H9 (cell line): ENCODE results near the gene KRTAP5-4. TPM values are rescaled to one million over a fixed set of nuclear protein-coding genes. Genes with fewer than 3 reads are reported as not detected.

ENCODE experiments used
- DNase-seq: peaks from one replicate; pipeline ENCODE4 v3.0.0-alpha.2; 2017
- H2AFZ ChIP-seq: one replicate; pipeline ENCODE4 v1.6.1; 2013; ENCODE audit warnings: mild to moderate bottlenecking, low read length, control low read depth, moderate library complexity
- H2AK5ac ChIP-seq: 2 replicates; pipeline ENCODE4 v1.6.1; 2013; ENCODE audit warnings: low read length, control low read depth, mixed read lengths; ENCODE audit not compliant: insufficient read length
- H2BK120ac ChIP-seq: one replicate; pipeline ENCODE4 v1.6.1; 2013; ENCODE audit warnings: low read depth, mild to moderate bottlenecking, low read length, control low read depth, inconsistent platforms; ENCODE audit not compliant: poor library complexity, severe bottlenecking
- H2BK12ac ChIP-seq: 2 replicates; pipeline ENCODE4 v1.6.1; 2013; ENCODE audit warnings: low read length, control low read depth, mixed read lengths, low read depth; ENCODE audit not compliant: insufficient read length
- H2BK15ac ChIP-seq: 2 replicates; pipeline ENCODE4 v1.6.1; 2013; ENCODE audit warnings: low read depth, low read length, control low read depth
- H2BK20ac ChIP-seq: one replicate; pipeline ENCODE4 v1.6.1; 2013; ENCODE audit warnings: low read depth, mild to moderate bottlenecking, low read length, control low read depth, inconsistent platforms; ENCODE audit not compliant: poor library complexity, severe bottlenecking
- H2BK5ac ChIP-seq: 2 replicates; pipeline ENCODE4 v1.6.1; 2013; ENCODE audit warnings: low read length, control low read depth, mixed read lengths; ENCODE audit not compliant: insufficient read length
- H3K14ac ChIP-seq: 2 replicates; pipeline ENCODE4 v1.6.1; 2013; ENCODE audit warnings: low read length, control low read depth; ENCODE audit not compliant: insufficient read depth
- H3K18ac ChIP-seq: 2 replicates; pipeline ENCODE4 v1.6.1; 2013; ENCODE audit warnings: low read depth, mild to moderate bottlenecking, mixed read lengths, low read length, control low read depth; ENCODE audit not compliant: insufficient read length
- H3K23ac ChIP-seq: 2 replicates; pipeline ENCODE4 v1.6.1; 2013; ENCODE audit warnings: low read length, control low read depth, mixed read lengths, low read depth; ENCODE audit not compliant: insufficient read length
- H3K23me2 ChIP-seq: 2 replicates; pipeline ENCODE4 v1.6.1; 2013; ENCODE audit warnings: low read depth, mild to moderate bottlenecking, mixed read lengths, low read length, control low read depth; ENCODE audit not compliant: insufficient read length, poor library complexity, severe bottlenecking
- H3K27ac ChIP-seq: 2 replicates; pipeline ENCODE4 v1.5.1; 2013; ENCODE audit warnings: low read length, control low read depth, mixed read lengths, low read depth; ENCODE audit not compliant: insufficient read length
- H3K27me3 ChIP-seq: 2 replicates; pipeline ENCODE4 v1.6.1; 2013; ENCODE audit warnings: low read length, control low read depth, inconsistent platforms; ENCODE audit not compliant: insufficient read depth
- H3K4ac ChIP-seq: 2 replicates; pipeline ENCODE4 v1.6.1; 2013; ENCODE audit warnings: low read depth, mild to moderate bottlenecking, control low read depth, inconsistent platforms, low read length, moderate library complexity
- H3K4me1 ChIP-seq: 2 replicates; pipeline ENCODE4 v1.6.1; 2013; ENCODE audit warnings: low read length, control low read depth, inconsistent platforms; ENCODE audit not compliant: insufficient read depth
- H3K4me2 ChIP-seq: 2 replicates; pipeline ENCODE4 v1.6.1; 2013; ENCODE audit warnings: low read length, control low read depth, mixed read lengths; ENCODE audit not compliant: insufficient read length, insufficient read depth
- H3K56ac ChIP-seq: 2 replicates; pipeline ENCODE4 v1.6.1; 2013; ENCODE audit warnings: low read depth, mild to moderate bottlenecking, mixed read lengths, low read length, control low read depth; ENCODE audit not compliant: insufficient read length
- H3K79me1 ChIP-seq: 2 replicates; pipeline ENCODE4 v1.6.1; 2013; ENCODE audit warnings: low read depth, mild to moderate bottlenecking, moderate library complexity, low read length, control low read depth, inconsistent platforms; ENCODE audit not compliant: insufficient read depth, poor library complexity, severe bottlenecking
- H3K79me2 ChIP-seq: 2 replicates; pipeline ENCODE4 v1.6.1; 2013; ENCODE audit warnings: low read length, control low read depth, inconsistent platforms; ENCODE audit not compliant: insufficient read depth
- H3K9ac ChIP-seq: 2 replicates; pipeline ENCODE4 v1.6.1; 2013; ENCODE audit warnings: low read length, control low read depth, mixed read lengths; ENCODE audit not compliant: insufficient read length; ENCODE audit errors: extremely low read depth
- H3K9me3 ChIP-seq: one replicate; pipeline ENCODE4 v1.6.1; 2013; ENCODE audit warnings: low read depth, low read length, inconsistent platforms; ENCODE audit not compliant: control insufficient read depth
- H3T11ph ChIP-seq: one replicate; pipeline ENCODE4 v1.6.1; 2013; ENCODE audit warnings: mild to moderate bottlenecking, low read length, control low read depth, inconsistent platforms
- H4K20me1 ChIP-seq: one replicate; pipeline ENCODE4 v1.6.1; 2013; ENCODE audit not compliant: control insufficient read depth, insufficient read length, insufficient read depth
- H4K5ac ChIP-seq: 2 replicates; pipeline ENCODE4 v1.6.1; 2013; ENCODE audit warnings: low read depth, mild to moderate bottlenecking, mixed read lengths, low read length, control low read depth; ENCODE audit not compliant: insufficient read length
- H4K8ac ChIP-seq: replicated peaks from 2 replicates; pipeline ENCODE4 v1.6.1; 2013; ENCODE audit warnings: low read length, control low read depth, mixed read lengths, low read depth; ENCODE audit not compliant: insufficient read length
- H4K91ac ChIP-seq: 2 replicates; pipeline ENCODE4 v1.6.1; 2013; ENCODE audit warnings: low read depth, mild to moderate bottlenecking, moderate library complexity, mixed read lengths, low read length, control low read depth; ENCODE audit not compliant: insufficient read length
- H3K27ac Mint-ChIP-seq, 3 experiments: 2 replicates in 2 of 3; 3 replicates in 1 of 3; pipeline ENCODE4 v1.8.0; 2020 to 2021; ENCODE audit warnings: mixed read lengths in 3 of 3, mild to moderate bottlenecking in 1 of 3, moderate library complexity in 1 of 3
- H3K27me3 Mint-ChIP-seq: 2 replicates; pipeline ENCODE4 v1.8.0; 2021; ENCODE audit warnings: low read depth, mild to moderate bottlenecking, moderate library complexity, mixed read lengths
- H3K36me3 Mint-ChIP-seq, 3 experiments: 2 replicates in 2 of 3; 3 replicates in 1 of 3; pipeline ENCODE4 v1.8.0; 2020 to 2021; ENCODE audit warnings: low read depth in 3 of 3, mixed read lengths in 3 of 3; ENCODE audit not compliant: insufficient read depth in 1 of 3
- H3K4me1 Mint-ChIP-seq, 2 experiments: 2 replicates each; pipeline ENCODE4 v1.8.0; 2020; ENCODE audit warnings: mixed read lengths in 2 of 2
- H3K4me3 Mint-ChIP-seq, 2 experiments: 2 replicates in 1 of 2; 3 replicates in 1 of 2; pipeline ENCODE4 v1.8.0; 2020 to 2021; ENCODE audit warnings: mild to moderate bottlenecking in 2 of 2, mixed read lengths in 2 of 2, moderate library complexity in 1 of 2
- H3K9me3 Mint-ChIP-seq, 2 experiments: 2 replicates in 1 of 2; 3 replicates in 1 of 2; pipeline ENCODE4 v1.8.0; 2020; ENCODE audit warnings: mild to moderate bottlenecking in 2 of 2, mixed read lengths in 2 of 2, moderate library complexity in 1 of 2
- WGBS: extraction: QIAGEN DNeasy Blood & Tissue Kit; methylation state at CpG from one replicate; pipeline ENCODE4 v1.1.7; 2013; ENCODE audit warnings: missing lambda C conversion rate, low lambda C conversion rate, mixed read lengths; ENCODE audit not compliant: insufficient read length; ENCODE audit errors: extremely low coverage; 5-methylcytosine and 5-hydroxymethylcytosine counted together
- total RNA-seq: library from RNA; stranded (reverse); gene quantifications from 2 replicates; pipeline ENCODE4 v1.2.1, GENCODE V29; 2021
- TF ChIP-seq, protein P1 (sequence below): fragments of 200-600 bp; sonication (generic); conservative IDR thresholded peaks from 3 replicates; pipeline ENCODE4 v1.8.0; 2021; ENCODE audit warnings: antibody characterized with exemption, mild to moderate bottlenecking

The KRTAP5-4 gene
- total RNA-seq, 1 experiment from 2014 or later = not detected

DNA sequence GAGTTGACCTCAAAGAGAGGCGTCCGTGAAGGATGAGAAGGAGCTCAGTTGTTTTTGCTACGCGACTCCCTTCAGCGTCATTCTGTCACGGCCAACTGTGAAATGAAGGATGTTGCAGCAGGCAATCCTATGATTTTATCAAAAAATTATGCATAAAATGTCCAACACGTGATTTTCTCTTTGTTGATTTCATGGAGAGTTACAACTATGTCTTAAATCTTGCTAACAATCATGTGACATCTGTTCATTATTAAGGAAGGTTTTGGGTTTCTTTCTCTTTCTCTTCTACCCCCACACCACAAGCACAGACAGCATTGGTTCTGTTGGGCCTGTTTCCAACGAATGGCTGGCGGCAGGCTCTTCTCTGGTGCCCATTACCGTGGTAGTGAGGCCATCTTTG is 3.7 kb downstream of the KRTAP5-4 start:
- Histone ChIP-seq H3K23me2 (no peaks in the 10 kb centered on the region), H3K27me3 (no peaks in the 10 kb centered on the region), H4K91ac (no peak overlapping the region), H4K20me1 (no peaks in the 10 kb centered on the region), H3K9ac (no peak overlapping the region), H3K4ac (no peak overlapping the region), H3K18ac (no peak overlapping the region), H2BK15ac (no peak overlapping the region), H3K79me1 (no peaks in the 10 kb centered on the region), H3T11ph (no peak overlapping the region), H4K5ac (no peak overlapping the region), H2BK20ac (no peak overlapping the region), H2AK5ac (no peak overlapping the region), H3K56ac (no peak overlapping the region), H2BK120ac (no peak overlapping the region), H3K4me1 (no peaks in the 10 kb centered on the region), H3K27ac (no peak overlapping the region), H3K79me2 (no peaks in the 10 kb centered on the region), H3K14ac (no peak overlapping the region), H2BK5ac (no peak overlapping the region), H2BK12ac (no peak overlapping the region), H3K9me3 (no peaks in the 10 kb centered on the region), H2AFZ (no peak overlapping the region), H3K4me2 (no peak overlapping the region), H4K8ac (no peak overlapping the region), H3K23ac (no peak overlapping the region)
- DNase-seq = no peak
- WGBS = no CpG with 5 or more reads among the region's 10 CpGs
- Mint-ChIP-seq H3K27me3 (peaks cover 60% of the 10 kb centered on the region), H3K4me1 (no peaks in the 10 kb centered on the region), H3K4me3 (no peak overlapping the region), H3K36me3 (0 out of 7 replicates have a peak, but pooled peaks cover 0 to 7% (median 0%) of the 10 kb centered on the region in 3 experiments), H3K27ac (no peak overlapping the region), H3K9me3 (peaks cover 8 to 12% of the 10 kb centered on the region in 2 experiments)
- TF ChIP-seq, protein P1, sequence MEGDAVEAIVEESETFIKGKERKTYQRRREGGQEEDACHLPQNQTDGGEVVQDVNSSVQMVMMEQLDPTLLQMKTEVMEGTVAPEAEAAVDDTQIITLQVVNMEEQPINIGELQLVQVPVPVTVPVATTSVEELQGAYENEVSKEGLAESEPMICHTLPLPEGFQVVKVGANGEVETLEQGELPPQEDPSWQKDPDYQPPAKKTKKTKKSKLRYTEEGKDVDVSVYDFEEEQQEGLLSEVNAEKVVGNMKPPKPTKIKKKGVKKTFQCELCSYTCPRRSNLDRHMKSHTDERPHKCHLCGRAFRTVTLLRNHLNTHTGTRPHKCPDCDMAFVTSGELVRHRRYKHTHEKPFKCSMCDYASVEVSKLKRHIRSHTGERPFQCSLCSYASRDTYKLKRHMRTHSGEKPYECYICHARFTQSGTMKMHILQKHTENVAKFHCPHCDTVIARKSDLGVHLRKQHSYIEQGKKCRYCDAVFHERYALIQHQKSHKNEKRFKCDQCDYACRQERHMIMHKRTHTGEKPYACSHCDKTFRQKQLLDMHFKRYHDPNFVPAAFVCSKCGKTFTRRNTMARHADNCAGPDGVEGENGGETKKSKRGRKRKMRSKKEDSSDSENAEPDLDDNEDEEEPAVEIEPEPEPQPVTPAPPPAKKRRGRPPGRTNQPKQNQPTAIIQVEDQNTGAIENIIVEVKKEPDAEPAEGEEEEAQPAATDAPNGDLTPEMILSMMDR = no peak
